K562 (cell line): ENCODE results near the gene CNR2. TPM values are rescaled to one million over a fixed set of nuclear protein-coding genes. Genes with fewer than 3 reads are reported as not detected.
A peak's percentile ranks its signal among the peaks of the same experiment; 100 is the strongest.

Experiments
- ATAC-seq: fragments of 200-7000 bp; cut with Tn5 transposase; 3 replicates; pipeline ENCODE4 v1.9.1; 2020; ENCODE audit warnings: moderate library complexity
- BruUV-seq: library from RNA; stranded (reverse); fragments of 400-500 nt; replicated peaks from 2 replicates; lab custom pipeline; 2021; lab: Mats Ljungman, UMichigan
- CTCF ChIA-PET: fragments of 300-600 bp; formaldehyde crosslinking; extraction: SDS; loops from one replicate; lab custom pipeline; 2021; ENCODE audit warnings: low intra/inter-chr PET ratio; lab: Yijun Ruan, JAX
- POLR2A ChIA-PET: fragments of 300-600, 350-650 bp; sonication (Branson Sonifier 250); formaldehyde crosslinking; extraction: SDS; loops from one replicate; lab custom pipeline; 2021; ENCODE audit warnings: antibody characterized with exemption, inconsistent platforms; lab: Yijun Ruan, JAX
- DNase-seq, 4 experiments: peaks; one replicate each; pipeline versions ENCODE4 v3.0.0 to v3.0.0-alpha.2; 2011 to 2018; ENCODE audit warnings: low spot score in 3 of 4, mixed read lengths in 3 of 4; ENCODE audit errors: extremely low read depth in 1 of 4
- FAIRE-seq: peaks from 2 replicates; lab custom pipeline; 2011; peaks lifted over from hg19 to GRCh38; lab: Jason Lieb, UNC
- H2AFZ ChIP-seq: 2 replicates; pipeline ENCODE4 v1.6.0; 2011; ENCODE audit warnings: low read depth, low read length, control low read depth, inconsistent platforms
- H3K27ac ChIP-seq: fragments of 200-600 bp; 3 replicates; pipeline ENCODE4 v1.8.0; 2011; ENCODE audit warnings: low read depth, mild to moderate bottlenecking, control low read depth, inconsistent platforms, low read length, moderate library complexity, mixed read lengths; ENCODE audit errors: extremely low read depth
- H3K27me3 ChIP-seq, 2 experiments: fragments of 300-600 bp in 1 of 2; 2 replicates in 1 of 2; 3 replicates in 1 of 2; pipeline versions ENCODE4 v1.6.0 to v1.8.0; 2011; ENCODE audit warnings: inconsistent platforms in 2 of 2, low read length in 2 of 2, mild to moderate bottlenecking in 1 of 2, mixed read lengths in 1 of 2, moderate library complexity in 1 of 2; ENCODE audit not compliant: control insufficient read depth in 2 of 2, insufficient read depth in 2 of 2
- H3K36me3 ChIP-seq: fragments of 300-600 bp; 3 replicates; pipeline ENCODE4 v1.8.0; 2011; ENCODE audit warnings: mild to moderate bottlenecking, low read length, inconsistent platforms; ENCODE audit not compliant: control insufficient read depth, insufficient read depth
- H3K4me1 ChIP-seq, 2 experiments: fragments of 200-600 bp in 1 of 2; replicated peaks in 1 of 2; 2 replicates in 1 of 2; 3 replicates in 1 of 2; pipeline versions ENCODE4 v1.5.1 to v1.8.0; 2011; ENCODE audit warnings: inconsistent platforms in 2 of 2, low read length in 2 of 2, mild to moderate bottlenecking in 1 of 2, mixed read lengths in 1 of 2, moderate library complexity in 1 of 2; ENCODE audit not compliant: control insufficient read depth in 2 of 2, insufficient read depth in 2 of 2
- H3K4me2 ChIP-seq: 2 replicates; pipeline ENCODE4 v1.6.1; 2011; ENCODE audit warnings: low read length, control low read depth, inconsistent platforms, mixed read lengths; ENCODE audit not compliant: insufficient read depth
- H3K4me3 ChIP-seq: fragments of 200-600 bp; sonication (generic), shearing (Covaris generic); 2 replicates; pipeline ENCODE4 v1.5.1; 2016; ENCODE audit warnings: control low read depth, inconsistent platforms
- H3K79me2 ChIP-seq: fragments of 200-600 bp; 3 replicates; pipeline ENCODE4 v1.8.0; 2011; ENCODE audit warnings: low read length, inconsistent platforms; ENCODE audit not compliant: control insufficient read depth, insufficient read depth
- H3K9ac ChIP-seq, 2 experiments: 2 replicates each; pipeline versions ENCODE4 v1.6.0 to v1.6.1; 2011; ENCODE audit warnings: low read depth in 2 of 2, low read length in 2 of 2, control low read depth in 1 of 2, inconsistent platforms in 1 of 2, mild to moderate bottlenecking in 1 of 2, mixed read lengths in 1 of 2; ENCODE audit not compliant: insufficient read depth in 1 of 2
- H3K9me1 ChIP-seq: one replicate; pipeline ENCODE4 v1.6.0; 2011; ENCODE audit warnings: inconsistent platforms, mild to moderate bottlenecking, low read length, moderate library complexity; ENCODE audit not compliant: control insufficient read depth, insufficient read depth
- H3K9me3 ChIP-seq: replicated peaks from 2 replicates; pipeline ENCODE4 v1.5.1; 2011; ENCODE audit warnings: low read depth, low read length, inconsistent platforms; ENCODE audit not compliant: control insufficient read depth, insufficient read depth
- H4K20me1 ChIP-seq: replicated peaks from 2 replicates; pipeline ENCODE4 v1.6.1; 2011; ENCODE audit warnings: low read length, inconsistent platforms, mixed read lengths; ENCODE audit not compliant: control insufficient read depth, insufficient read depth
- CEBPB ChIP-seq: fragments of 450-650 bp; IDR thresholded peaks from 2 replicates; pipeline ENCODE4 v1.6.1; 2016; ENCODE audit warnings: missing genetic modification characterization, missing compliant biosample characterization
- MEIS2 ChIP-seq: fragments of 450-650 bp; IDR thresholded peaks from 2 replicates; pipeline ENCODE4 v1.6.1; 2014; ENCODE audit warnings: mild to moderate bottlenecking; ENCODE audit not compliant: partially characterized antibody
- SMAD2 ChIP-seq: fragments of 150-350 bp; IDR thresholded peaks from 2 replicates; pipeline ENCODE4 v1.6.1; 2014; ENCODE audit warnings: low read depth, mild to moderate bottlenecking, low read length
- TAF1 ChIP-seq: IDR thresholded peaks from 2 replicates; pipeline ENCODE4 v1.6.1; 2011; ENCODE audit warnings: mild to moderate bottlenecking, low read length, moderate library complexity; ENCODE audit not compliant: insufficient read depth, control insufficient read depth, severe bottlenecking; ENCODE audit errors: extremely low read depth
- WGBS: fragments of 100-300 bp; shearing (Covaris generic); methylation state at CpG from one replicate; pipeline ENCODE4 v1.1.6; 2016; ENCODE audit warnings: low coverage, mixed read lengths; ENCODE audit not compliant: insufficient coverage; ENCODE audit errors: missing lambda C conversion rate; 5-methylcytosine and 5-hydroxymethylcytosine counted together
- in situ Hi-C: fragments of 300-500 bp; cut with MboI; formaldehyde crosslinking; loops from 4 replicates; pipeline ENCODE4 v1.15.0; 2018; ENCODE audit warnings: inconsistent platforms, mixed read lengths
- intact Hi-C: fragments of 100-400 bp; cut with micrococcal nuclease; formaldehyde crosslinking; loops from 2 replicates; pipeline ENCODE4 v1.14.2; 2022
- polyA plus RNA-seq, 8 experiments: library from polyadenylated mRNA; depleted of rRNA in 4 of 8; stranded (reverse) in 5 of 8; unstranded in 3 of 8; fragments of >200 nt; fragmentation: Nextera tagmentation in 2 of 8; fragmentation: Illumina TruSeq in 1 of 8; extraction: Ambion mirVana in 2 of 8; extraction: Trizol in 1 of 8; gene quantifications; 2 replicates each; pipeline versions ENCODE4 v1.2.1 to v1.2.3, GENCODE V29; 2011 to 2014; ENCODE audit warnings: inconsistent platforms in 1 of 8, missing spikeins in 1 of 8
- total RNA-seq, 7 experiments: library from RNA; depleted of rRNA in 6 of 7; stranded (reverse); fragments of >200 nt in 6 of 7; fragmentation: Illumina TruSeq in 2 of 7; extraction: Trizol in 2 of 7; gene quantifications; 2 replicates each; pipeline versions ENCODE4 v1.2.1 to v1.2.3, GENCODE V29; 2011 to 2021; ENCODE audit warnings: low replicate concordance in 1 of 7
- TF ChIP-seq, protein P1 (sequence below), 2 experiments: IDR thresholded peaks in 1 of 2; conservative IDR thresholded peaks in 1 of 2; 2 replicates each; pipeline ENCODE4 v1.6.1; 2016; ENCODE audit warnings: low read depth in 2 of 2, mild to moderate bottlenecking in 1 of 2, missing compliant biosample characterization in 1 of 2, missing genetic modification characterization in 1 of 2, moderate library complexity in 1 of 2

CNR2 gene
- total and polyA plus RNA-seq, 9 of the 15 experiments (the other 6 are each of a cell fraction or from before 2014, with no cell fraction given) = not detected

- in situ Hi-C loops = no loop called here
- Histone ChIP-seq H3K4me3 (no peak overlapping the region), H3K79me2 (no peaks in the 10 kb centered on the region), H3K27ac (no peak overlapping the region), H3K9ac (no peak overlapping the region), H3K36me3 (no peaks in the 10 kb centered on the region), H3K4me2 (no peak overlapping the region), H3K9me3 (no peaks in the 10 kb centered on the region), H4K20me1 (no peaks in the 10 kb centered on the region), H3K9me1 (no peaks in the 10 kb centered on the region), H3K27me3 (peaks cover 4 to 21% of the 10 kb centered on the region in 2 experiments), H2AFZ (no peak overlapping the region), H3K4me1 (peaks cover 3 to 5% of the 10 kb centered on the region in 2 experiments; a peak in 3 of 5 replicates)
- ChIA-PET POLR2A (interaction anchor here (1.2 to 1.4 kb wide), 5 partner anchors 9 to 123 kb away, joined by 3 to 6 read pairs (median 4); no protein-coding TSS in a partner anchor), CTCF (no interaction called here)
- peak; percentile 51 for TF ChIP-seq MEIS2
- TF ChIP-seq CEBPB (tag) = peak; percentile 56
- no peak for TF ChIP-seq SMAD2
- no peak for TF ChIP-seq TAF1
- TF ChIP-seq, protein P1, sequence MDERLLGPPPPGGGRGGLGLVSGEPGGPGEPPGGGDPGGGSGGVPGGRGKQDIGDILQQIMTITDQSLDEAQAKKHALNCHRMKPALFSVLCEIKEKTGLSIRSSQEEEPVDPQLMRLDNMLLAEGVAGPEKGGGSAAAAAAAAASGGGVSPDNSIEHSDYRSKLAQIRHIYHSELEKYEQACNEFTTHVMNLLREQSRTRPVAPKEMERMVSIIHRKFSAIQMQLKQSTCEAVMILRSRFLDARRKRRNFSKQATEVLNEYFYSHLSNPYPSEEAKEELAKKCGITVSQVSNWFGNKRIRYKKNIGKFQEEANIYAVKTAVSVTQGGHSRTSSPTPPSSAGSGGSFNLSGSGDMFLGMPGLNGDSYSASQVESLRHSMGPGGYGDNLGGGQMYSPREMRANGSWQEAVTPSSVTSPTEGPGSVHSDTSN (CRISPR knock-in tag; IDR thresholded peaks at IDR 0.05; ENCODE audit: low read depth) = no peak
- TF ChIP-seq, protein P1 (tag; conservative IDR thresholded peaks at IDR 0.05; ENCODE audit: low read depth) = 0 out of 2 replicates have a peak, but pooled peaks have one; percentile 30
- ATAC-seq (no peak), FAIRE-seq (no peak), DNase-seq (no peak)
- intact Hi-C loops = no loop called here
- 39% methylated on average over 6 of the region's 6 CpGs for WGBS
- BruUV-seq = no TSS peak
These were observed 16.1 kb downstream of the CNR2 start for GRCh38 chr1:23897083-23897482.
